Sigmoid colon (tissue), 3 donors: ENCODE measurements around the gene SLC35A2.

ENCODE experiments used
- CTCF ChIP-seq, 4 experiments: fragments of 450-650 bp in 3 of 4; fragments of 200-600 bp in 1 of 4; IDR thresholded peaks; one replicate each; pipeline ENCODE4 v1.5.1; 2016 to 2019; ENCODE audit warnings: antibody characterized with exemption in 4 of 4, mild to moderate bottlenecking in 3 of 4, moderate library complexity in 2 of 4
- POLR2A ChIP-seq, 2 donors: fragments of 450-650 bp; IDR thresholded peaks; one replicate each; pipeline ENCODE4 v1.6.1; 2016; ENCODE audit warnings: antibody characterized with exemption in 2 of 2, mild to moderate bottlenecking in 2 of 2, moderate library complexity in 2 of 2

DNA sequence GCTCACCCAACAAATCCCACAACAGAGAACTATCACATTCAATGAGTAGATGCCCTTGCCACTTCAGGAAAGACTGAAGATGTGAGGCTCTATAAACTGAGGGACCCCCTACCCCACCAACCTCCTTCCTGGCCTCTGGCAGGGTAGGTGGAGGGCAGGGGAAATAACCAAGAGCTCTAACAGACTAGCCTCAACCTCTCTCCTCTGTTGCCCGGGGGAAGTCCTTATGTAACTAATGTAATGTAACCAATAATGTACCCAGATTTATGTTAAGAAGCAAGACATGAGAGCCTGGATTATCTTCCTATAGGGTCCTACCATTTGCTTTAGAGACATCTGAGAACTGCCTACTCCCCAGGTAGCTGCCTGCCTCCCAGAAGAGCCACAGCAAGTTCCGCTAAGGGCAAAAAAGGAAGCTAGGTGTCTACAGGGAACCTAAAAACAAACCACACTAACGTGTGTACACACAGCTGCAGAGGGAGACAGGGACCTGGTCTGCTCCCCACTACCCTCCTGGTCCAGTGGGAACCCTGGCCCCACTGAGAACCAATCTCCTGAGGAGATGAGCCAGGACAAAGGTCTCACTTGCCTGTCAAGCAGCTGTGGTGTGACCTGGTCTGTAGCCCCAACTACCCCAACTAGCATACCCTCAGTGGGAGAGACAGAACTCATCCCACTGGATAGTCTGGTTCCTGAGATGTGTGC lies 28.2 kb upstream of the SLC35A2 start:
- no peak for TF ChIP-seq POLR2A (IDR thresholded peaks at IDR 0.05)
- TF ChIP-seq CTCF (IDR thresholded peaks at IDR 0.05) = no peak
